GM18505 (cell line): Measurements from ENCODE around the gene AKAP1.

Experiments
- ATAC-seq: cut with Tn5 transposase; IDR thresholded peaks from one replicate; pipeline ENCODE4 v1.9.1; 2021; ENCODE audit not compliant: unreplicated experiment
- POLR2A ChIP-seq: IDR thresholded peaks from 4 replicates; pipeline ENCODE4 v1.6.1; 2011; ENCODE audit warnings: borderline replicate concordance; ENCODE audit not compliant: insufficient read depth, insufficient read length; ENCODE audit errors: extremely low read depth

AKAP1 gene

DNA sequence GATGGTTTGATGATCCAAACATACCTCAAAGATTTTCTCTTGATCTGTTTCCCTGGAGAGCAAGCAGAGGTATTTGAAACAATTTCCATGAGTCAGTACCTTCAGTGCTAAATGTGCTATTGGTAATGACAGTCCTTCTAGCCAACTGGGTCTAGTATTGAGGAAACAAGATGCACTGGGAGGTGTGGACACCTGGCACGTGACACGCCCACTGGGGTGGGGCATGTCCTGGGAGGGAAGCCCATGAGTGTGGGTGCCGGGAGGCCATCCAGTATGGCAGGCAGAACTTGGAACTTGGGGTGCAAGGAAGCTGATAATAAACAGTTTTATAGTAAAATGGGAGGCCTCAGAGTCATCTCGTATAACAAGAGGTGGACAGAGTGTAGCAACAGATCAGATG is 17.9 kb upstream of the AKAP1 start:
- ATAC-seq = no peak
- no peak for TF ChIP-seq POLR2A

DNA sequence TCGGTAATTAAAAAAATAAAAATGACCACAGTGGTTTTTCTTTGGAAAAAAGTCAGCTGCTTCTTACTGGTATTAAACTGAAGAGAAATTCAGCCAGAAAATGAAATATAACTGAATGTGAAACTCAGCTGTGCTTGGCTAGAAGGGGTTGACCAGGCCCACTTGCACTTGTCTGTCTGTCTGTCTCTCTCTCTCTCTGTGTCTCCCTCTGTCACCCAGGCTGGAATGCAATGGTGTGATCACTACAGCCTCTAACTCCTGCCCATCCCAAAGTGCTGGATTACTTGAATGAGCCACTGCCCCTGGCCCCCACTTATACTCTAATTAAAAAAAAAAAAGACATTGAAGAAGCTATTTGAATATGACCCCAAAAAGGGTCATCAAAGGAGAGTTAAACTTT is 17.3 kb upstream of the AKAP1 start:
- no peak for TF ChIP-seq POLR2A
- no peak for ATAC-seq

DNA sequence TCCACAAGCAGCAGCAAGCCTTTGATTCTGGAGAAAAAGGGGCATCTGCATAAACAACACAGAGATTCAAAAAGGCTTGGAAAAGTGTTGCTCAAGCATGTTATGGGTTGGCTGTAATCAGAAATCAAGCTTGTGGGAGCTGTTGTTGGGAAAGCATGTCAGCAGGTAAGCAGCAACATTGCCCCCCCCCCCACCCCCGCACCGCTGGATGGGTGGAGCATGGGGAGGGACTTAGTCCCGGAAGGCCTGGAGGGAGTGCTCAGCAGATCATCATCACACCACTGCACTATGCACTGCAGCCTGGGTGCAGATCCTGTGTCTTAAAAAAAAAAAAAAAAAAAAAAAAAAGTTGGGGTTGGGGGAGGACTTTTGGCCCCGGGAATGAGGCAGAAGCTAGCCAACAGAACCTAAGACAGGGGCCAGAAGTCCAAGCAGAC is 16.8 kb upstream of the AKAP1 start:
- no peak for ATAC-seq
- no peak for TF ChIP-seq POLR2A

DNA sequence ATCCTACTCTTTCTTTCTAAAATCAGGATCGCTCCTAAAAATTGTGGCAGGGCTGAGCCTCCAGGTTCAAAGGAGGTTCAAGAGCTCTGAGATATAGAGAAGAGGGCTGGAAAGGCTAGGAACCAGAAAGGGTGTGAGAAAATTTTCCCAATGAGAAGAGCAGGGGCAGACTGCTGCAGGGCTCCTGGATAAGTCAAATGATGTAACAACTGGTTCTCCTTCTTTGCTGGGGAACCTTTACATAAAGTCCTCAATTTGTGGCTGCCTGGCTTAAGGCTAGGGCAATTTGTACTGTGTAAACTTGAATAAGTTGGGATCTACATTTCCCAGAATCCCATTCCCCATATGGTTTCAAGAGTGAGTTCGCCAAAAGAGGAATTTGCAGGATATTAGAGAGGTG is 16.3 kb upstream of the AKAP1 start:
- TF ChIP-seq POLR2A = no peak
- ATAC-seq = no peak

DNA sequence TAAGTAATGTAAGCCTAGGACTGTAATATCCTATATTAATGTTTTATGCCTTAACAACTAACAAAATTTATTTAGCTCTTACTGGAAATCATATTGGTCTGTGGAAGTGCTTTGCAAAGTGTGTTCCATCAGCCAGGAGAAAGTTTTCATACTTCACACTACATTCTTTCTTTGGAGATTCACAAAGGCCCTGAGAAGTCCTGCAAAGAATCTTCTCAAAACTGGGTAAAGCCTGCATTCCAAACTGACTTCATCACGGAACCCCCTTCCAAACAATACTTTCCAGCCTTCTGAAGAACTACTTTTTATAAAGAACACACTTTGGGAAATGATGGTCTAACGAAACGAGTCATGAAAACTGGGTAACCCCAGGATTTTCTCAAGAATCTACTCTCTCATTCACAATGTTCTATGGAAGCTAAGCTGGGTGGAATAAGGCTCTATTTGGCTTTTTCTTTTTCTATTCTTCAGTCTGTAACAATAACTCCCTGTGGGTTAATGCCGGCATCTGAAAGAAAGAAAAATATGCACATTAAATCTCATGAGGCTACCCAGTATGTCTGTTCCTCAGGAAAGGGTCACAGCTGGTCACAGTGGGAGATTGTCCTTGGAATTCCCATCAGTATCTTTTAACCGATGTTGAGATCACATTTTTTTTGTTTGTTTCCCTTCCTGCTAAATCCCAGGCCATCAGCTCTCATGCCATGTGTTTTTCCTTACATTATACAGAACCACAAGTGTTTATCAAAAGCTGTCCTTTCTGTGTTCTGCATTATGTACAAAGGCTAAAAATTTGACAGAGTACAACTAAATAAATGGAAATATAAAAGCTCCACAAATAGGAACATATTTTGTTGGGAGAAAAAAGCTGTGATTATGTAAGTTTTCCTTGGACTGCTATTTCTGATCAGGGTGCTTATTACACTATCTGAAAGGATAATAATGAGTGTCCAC is 12.8 kb upstream of the AKAP1 start:
- ATAC-seq = no peak
- TF ChIP-seq POLR2A = no peak

DNA sequence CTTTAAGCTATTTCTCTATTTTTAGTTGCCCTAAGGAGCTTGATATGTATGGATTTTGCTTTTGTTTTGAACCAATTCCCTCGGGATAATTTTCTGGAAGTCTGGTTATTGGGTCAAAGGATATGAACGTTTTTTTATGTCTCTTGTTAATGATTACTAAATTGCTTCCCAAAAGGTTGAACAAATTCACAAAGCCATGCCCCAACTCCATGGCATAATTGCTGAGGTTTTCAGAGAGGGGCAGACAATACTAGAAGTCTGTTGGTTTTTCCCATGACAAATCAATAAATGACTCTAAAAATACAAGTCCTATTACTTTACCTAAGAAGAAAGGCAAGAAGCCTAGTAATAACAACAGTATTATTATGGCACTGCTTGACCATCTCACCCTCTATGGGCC is 11.4 kb upstream of the AKAP1 start:
- no peak for TF ChIP-seq POLR2A

DNA sequence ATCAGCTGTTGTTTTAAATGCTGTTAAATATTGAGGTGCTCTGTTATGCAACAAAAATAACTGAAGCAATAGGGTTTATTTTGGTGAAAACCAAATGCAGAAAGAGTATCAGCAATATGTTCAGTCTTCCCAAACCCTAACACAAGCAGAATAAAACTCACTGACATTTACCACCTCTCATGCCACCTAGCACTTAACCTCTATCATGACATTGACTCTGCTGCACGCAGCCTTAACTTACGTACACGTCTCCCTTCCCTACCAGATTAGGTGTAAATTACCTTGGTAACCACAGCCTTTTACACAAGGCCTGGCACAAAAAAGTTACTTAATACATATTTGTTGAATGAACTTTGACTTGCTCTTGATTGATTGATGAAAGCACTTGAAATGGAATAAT is 9.9 kb upstream of the AKAP1 start:
- ATAC-seq = no peak
- TF ChIP-seq POLR2A = no peak

More for the DNA sequence above, 11.4 kb upstream of the AKAP1 start:
- no peak for ATAC-seq

DNA sequence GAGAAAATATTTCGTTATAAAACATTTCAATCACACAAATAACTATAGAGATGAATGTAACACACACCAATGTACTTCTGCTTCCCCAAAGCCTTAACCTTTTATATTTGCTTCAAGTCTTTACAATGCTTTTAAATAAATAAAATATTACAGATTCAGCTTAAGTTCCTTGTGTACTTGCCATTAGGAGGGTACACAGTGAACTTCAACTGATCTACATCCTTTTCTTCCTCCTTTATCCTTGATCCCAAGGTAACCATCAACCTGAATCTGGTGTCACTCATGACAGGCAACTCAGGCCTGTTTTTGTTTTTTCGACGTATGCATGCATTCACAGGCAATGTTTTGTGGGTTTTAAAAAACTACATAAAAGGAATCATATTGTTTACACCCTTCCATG is 9.3 kb upstream of the AKAP1 start:
- ATAC-seq = no peak
- no peak for TF ChIP-seq POLR2A

DNA sequence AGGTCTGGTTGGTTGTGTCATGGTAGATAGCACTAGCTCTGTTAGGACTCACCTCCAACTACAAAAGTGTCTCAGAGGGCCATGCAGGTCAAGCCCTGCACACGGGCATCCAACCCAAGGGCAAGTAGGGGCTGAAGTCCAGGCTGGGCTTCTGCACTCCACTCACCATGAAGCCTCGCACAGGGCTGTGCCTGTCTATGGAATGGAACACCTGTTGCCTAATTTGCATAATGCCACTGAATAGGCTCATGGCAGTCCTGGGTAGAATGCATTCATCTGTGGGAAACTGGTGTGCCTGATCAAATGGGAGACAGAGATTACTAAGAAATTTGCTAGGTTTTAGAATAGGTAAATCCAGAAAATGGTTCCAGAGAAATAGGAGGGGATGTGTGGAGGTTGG is 8.0 kb upstream of the AKAP1 start:
- no peak for ATAC-seq
- TF ChIP-seq POLR2A = no peak

DNA sequence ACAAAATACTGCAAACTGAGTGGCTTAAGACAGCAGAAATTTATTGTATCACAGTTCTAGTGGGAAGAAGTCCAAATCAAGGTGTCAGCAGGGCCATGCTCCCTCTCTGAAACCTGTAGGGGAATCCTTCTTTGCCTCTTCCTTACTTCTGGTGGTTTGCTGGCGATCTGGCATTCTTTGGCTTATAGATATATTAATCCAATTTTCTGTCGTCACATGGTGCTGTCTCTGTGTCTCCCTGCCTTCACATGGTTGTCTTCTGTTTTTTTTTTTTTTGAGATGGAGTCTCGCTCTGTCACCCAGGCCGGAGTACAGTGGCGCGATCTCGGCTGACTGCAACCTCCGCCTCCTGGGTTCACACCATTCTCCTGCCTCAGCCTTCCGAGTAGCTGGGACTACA is 6.8 kb upstream of the AKAP1 start:
- no peak for ATAC-seq

DNA sequence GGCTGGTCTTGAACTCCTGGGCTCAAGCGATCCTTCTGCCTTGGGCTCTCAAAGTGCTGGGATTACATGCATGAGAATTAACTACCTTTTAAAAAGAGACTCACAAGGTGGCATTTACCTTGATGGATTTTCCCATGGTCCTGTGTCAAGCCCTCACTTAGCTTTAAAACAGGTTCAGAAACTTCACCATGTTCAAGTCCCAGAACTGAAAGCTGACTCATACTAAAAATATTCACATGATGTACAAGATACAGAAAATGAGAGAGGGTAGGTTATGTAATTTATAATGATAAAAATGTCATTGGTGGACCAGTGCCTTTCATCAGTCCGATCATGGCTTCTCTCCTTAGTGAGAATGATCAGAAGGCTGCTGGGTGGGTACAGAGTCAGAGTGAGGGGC is 4.3 kb upstream of the AKAP1 start:
- no peak for TF ChIP-seq POLR2A
- no peak for ATAC-seq

More for the DNA sequence above, 6.8 kb upstream of the AKAP1 start:
- TF ChIP-seq POLR2A = no peak

DNA sequence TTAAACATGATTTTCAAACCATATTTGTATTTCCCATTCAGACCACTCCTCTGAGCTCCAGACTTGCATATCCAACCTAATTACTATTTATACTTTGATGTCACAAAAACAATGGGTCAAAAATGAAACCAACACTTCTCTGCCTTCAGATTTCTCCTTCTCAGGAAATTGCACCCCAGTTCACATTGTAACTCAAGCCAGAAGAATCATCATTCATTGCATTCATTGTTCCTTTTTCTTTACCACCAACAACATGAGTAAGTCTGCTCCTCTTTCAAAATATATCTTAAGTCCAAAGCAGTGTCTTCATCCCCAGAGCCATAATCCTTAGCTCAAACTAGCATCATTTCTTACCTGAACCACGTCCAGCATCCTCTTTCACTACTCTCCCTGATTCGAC is 2.6 kb upstream of the AKAP1 start:
- no peak for ATAC-seq
- TF ChIP-seq POLR2A = no peak

DNA sequence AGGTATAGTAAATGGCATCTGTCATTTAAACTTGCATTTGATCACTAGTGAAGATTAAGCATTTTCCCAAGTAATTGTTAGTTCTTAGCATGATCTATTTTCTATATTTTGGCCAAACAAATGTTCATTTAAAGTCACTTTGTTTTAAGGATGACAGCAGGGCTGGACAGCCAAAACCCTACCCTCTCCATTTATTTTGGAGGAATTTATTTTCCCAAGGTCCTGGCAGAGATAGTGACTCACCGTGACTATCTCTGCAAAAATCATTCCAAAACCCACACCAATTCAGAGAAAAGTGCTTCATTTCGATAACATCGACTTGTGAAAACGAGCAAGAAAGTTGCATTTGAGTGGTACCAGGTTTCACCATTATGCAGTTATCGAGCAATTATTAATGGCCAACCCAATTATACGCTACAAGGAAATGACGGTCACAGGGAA is 665 bp upstream of the AKAP1 start:
- ATAC-seq = no peak
- TF ChIP-seq POLR2A = no peak

DNA sequence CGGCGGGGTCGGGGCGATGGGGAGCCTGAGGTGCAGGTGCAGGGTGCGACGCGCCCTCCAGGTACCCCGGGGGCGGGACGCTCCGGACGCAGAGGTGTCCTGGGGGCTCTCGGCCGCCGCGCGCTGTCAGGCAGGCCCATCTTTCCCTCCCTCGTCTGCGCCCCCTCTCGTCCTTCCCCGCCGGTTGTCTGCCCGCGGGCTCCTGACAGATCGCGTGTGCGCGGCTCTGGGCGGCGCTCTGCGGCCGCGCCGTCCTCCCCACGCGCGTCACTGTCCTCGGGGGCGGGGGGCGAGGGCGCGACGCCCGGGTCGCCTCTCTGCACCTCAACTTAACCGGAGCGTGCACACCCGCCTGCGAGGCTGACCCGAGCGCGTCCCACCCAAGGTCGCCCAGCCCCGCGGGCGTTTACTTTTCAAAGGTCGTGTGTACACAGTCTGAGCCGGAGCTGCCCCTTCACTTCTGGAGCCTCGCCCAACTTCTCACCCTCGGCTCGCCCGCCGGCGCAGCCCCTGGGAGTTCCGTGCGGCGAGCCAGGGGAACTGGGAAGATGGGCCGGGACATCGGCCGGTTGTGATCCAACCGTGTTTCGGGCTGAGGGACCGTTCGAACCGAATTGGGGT is 512 bp downstream of the AKAP1 start:
- peak; percentile 32 for ATAC-seq

DNA sequence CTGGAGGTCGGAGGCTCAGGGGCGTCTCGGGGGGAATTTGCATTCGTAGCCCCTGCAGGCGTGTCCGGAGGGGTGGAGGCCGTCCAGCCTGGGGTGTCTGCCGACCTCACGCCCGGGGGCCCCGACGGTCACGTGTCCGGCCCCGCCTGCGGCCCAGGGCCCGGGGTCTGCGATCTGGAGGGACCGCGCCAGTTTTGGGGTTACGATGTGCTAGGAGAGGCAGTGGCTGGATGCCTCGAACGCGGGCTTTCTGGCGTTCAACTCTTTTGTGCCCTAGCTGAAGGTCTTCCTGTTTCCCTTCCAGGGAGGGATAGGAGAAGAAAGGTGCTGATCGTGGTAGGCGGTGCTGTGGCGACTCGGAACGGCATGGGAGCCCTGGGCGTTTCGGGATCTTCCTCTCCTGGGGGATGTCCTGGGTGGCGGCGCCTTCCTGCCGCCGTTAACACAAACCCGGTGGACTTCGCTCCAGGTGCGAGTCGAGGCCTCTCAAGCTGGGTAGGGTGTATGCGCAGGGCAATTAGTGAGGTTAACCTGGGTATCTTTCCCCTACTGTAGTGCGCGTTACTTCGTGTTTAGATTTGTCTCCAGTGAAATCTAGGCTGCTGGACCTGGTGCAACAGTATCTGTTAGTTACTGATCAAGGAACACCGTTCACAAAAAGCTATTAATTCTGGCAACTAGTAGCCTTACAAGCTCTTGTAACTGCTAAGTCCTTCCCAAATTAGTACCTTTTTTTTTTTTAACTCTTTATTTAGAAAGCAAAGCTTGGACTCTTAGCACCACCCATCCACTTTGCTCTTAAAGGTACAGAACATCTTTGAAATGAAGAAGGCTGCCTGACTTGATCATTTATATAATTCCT is 1.3 kb downstream of the AKAP1 start:
- no peak for TF ChIP-seq POLR2A
- ATAC-seq = no peak

More for the DNA sequence above, 512 bp downstream of the AKAP1 start:
- TF ChIP-seq POLR2A = no peak
